HuH-7.5 (cell line): ENCODE data around the gene PTPN6.

Experiments used
- DNase-seq: peaks from one replicate; pipeline ENCODE4 v3.0.0; 2011; ENCODE audit warnings: low spot score

Gene PTPN6

GRCh38 chr12:6923003-6923732 lies 28.0 kb upstream of the PTPN6 start:
- no peak for DNase-seq

GRCh38 chr12:6923851-6924250 lies 27.3 kb upstream of the PTPN6 start:
- DNase-seq: no peak

- no peak for DNase-seq
Observed at GRCh38 chr12:6925239-6925539, 26.0 kb upstream of the PTPN6 start.

- DNase-seq: no peak
Observed at GRCh38 chr12:6925540-6926279, 25.4 kb upstream of the PTPN6 start.

- DNase-seq: peak; percentile 78
Observed at GRCh38 chr12:6927379-6928021, 23.7 kb upstream of the PTPN6 start, which contains the start of gene ATN1. Gene ATN1, plus strand, starts transcription at chr12:6927959. Its CDS starts 6,043 bp downstream, at chr12:6934002.

- peak; percentile 69 for DNase-seq
Observed at GRCh38 chr12:6928022-6928702, 23.0 kb upstream of the PTPN6 start.

GRCh38 chr12:6928703-6929407 lies 22.3 kb upstream of the PTPN6 start:
- DNase-seq: peak; percentile 46

GRCh38 chr12:6929466-6930452 lies 21.4 kb upstream of the PTPN6 start:
- DNase-seq: no peak

- no peak for DNase-seq
Observed at GRCh38 chr12:6932766-6933165, 18.4 kb upstream of the PTPN6 start.

- no peak for DNase-seq
Observed at GRCh38 chr12:6934110-6934509, 17.0 kb upstream of the PTPN6 start.

GRCh38 chr12:6935371-6936193 lies 15.6 kb upstream of the PTPN6 start:
- DNase-seq: no peak

GRCh38 chr12:6936194-6936635 lies 14.9 kb upstream of the PTPN6 start:
- DNase-seq: no peak

- DNase-seq: no peak
Observed at GRCh38 chr12:6936636-6937480, 14.3 kb upstream of the PTPN6 start.

- DNase-seq: peak; percentile 88
Observed at GRCh38 chr12:6937481-6938352, 13.4 kb upstream of the PTPN6 start.

GRCh38 chr12:6938353-6939190 lies 12.6 kb upstream of the PTPN6 start:
- no peak for DNase-seq

GRCh38 chr12:6939191-6939540 lies 12.0 kb upstream of the PTPN6 start:
- no peak for DNase-seq

GRCh38 chr12:6941267-6941666 lies 9.9 kb upstream of the PTPN6 start:
- no peak for DNase-seq
